NB4 (cell line): ENCODE measurements around the gene CCDC152.

Experiments used
- MAX ChIP-seq: IDR thresholded peaks from 2 replicates; pipeline ENCODE4 v1.6.1; 2011; ENCODE audit warnings: low read depth, low read length
- MYC ChIP-seq: IDR thresholded peaks from 2 replicates; pipeline ENCODE4 v1.6.1; 2011; ENCODE audit warnings: low read depth, low read length
- POLR2A ChIP-seq: IDR thresholded peaks from 2 replicates; pipeline ENCODE4 v1.6.1; 2011; ENCODE audit warnings: mild to moderate bottlenecking; ENCODE audit not compliant: insufficient read length; ENCODE audit errors: extremely low read depth
- TF ChIP-seq, protein P1 (sequence below): IDR thresholded peaks from one replicate; pipeline ENCODE4 v1.5.1; 2012; ENCODE audit warnings: low read depth, low read length

DNA sequence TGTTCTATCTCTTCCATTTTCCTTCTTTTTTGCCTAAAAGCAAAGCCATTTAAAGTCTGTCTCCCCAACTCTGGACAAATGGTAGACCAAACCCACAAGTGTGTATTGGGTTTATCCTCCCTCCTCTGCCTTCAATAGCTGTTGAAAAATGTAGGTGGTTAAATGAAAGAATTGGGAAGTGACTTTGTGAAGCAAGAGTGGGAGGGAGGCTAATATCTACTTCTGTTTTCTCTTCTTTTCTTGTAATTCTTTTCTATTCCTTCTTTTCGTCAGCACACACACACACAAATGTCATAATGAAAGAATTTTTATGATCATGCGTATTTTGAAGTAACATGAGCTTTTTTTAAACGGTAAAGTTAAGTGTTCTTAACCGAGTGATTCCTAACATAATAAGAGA lies 3.8 kb downstream of the CCDC152 start:
- TF ChIP-seq, protein P1, sequence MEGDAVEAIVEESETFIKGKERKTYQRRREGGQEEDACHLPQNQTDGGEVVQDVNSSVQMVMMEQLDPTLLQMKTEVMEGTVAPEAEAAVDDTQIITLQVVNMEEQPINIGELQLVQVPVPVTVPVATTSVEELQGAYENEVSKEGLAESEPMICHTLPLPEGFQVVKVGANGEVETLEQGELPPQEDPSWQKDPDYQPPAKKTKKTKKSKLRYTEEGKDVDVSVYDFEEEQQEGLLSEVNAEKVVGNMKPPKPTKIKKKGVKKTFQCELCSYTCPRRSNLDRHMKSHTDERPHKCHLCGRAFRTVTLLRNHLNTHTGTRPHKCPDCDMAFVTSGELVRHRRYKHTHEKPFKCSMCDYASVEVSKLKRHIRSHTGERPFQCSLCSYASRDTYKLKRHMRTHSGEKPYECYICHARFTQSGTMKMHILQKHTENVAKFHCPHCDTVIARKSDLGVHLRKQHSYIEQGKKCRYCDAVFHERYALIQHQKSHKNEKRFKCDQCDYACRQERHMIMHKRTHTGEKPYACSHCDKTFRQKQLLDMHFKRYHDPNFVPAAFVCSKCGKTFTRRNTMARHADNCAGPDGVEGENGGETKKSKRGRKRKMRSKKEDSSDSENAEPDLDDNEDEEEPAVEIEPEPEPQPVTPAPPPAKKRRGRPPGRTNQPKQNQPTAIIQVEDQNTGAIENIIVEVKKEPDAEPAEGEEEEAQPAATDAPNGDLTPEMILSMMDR: no peak
- no peak for TF ChIP-seq POLR2A
- TF ChIP-seq MAX: no peak
- TF ChIP-seq MYC: no peak
